Body of pancreas (tissue), 4 donors: Measurements from ENCODE around the gene LRFN2.

Source experiments
- CTCF ChIP-seq, 7 experiments: fragments of 450-650 bp in 4 of 7; fragments of 200-600 bp in 3 of 7; sonication (generic) in 3 of 7; IDR thresholded peaks; one replicate each; pipeline ENCODE4 v1.5.1; 2016 to 2019; ENCODE audit warnings: antibody characterized with exemption in 7 of 7
- POLR2A ChIP-seq, 3 donors: fragments of 450-650 bp; IDR thresholded peaks; one replicate each; pipeline ENCODE4 v1.6.1; 2016; ENCODE audit warnings: antibody characterized with exemption in 3 of 3, mild to moderate bottlenecking in 2 of 3

GRCh38 chr6:40376113-40376650, 211.0 kb downstream of the LRFN2 start:
- TF ChIP-seq CTCF (IDR thresholded peaks at IDR 0.05) = no peak
- no peak for TF ChIP-seq POLR2A (IDR thresholded peaks at IDR 0.05)
